Trophoblast cell (in vitro differentiated cells and primary cell): ENCODE measurements around the gene KRT84.
A peak's percentile ranks its signal among the peaks of the same experiment; 100 is the strongest.

Experiments used
- DNase-seq, 2 donors: peaks; one replicate each; pipeline ENCODE4 v3.0.0-alpha.2; 2016
- H2AFZ ChIP-seq: 2 replicates; pipeline ENCODE4 v1.6.1; 2013; ENCODE audit warnings: low read length, moderate library complexity, mild to moderate bottlenecking; ENCODE audit not compliant: insufficient read depth, poor library complexity
- H2AK5ac ChIP-seq: 2 replicates; pipeline ENCODE4 v1.6.1; 2013; ENCODE audit warnings: mild to moderate bottlenecking, low read length
- H2BK120ac ChIP-seq: 2 replicates; pipeline ENCODE4 v1.6.1; 2013; ENCODE audit warnings: low read length, mild to moderate bottlenecking, moderate library complexity; ENCODE audit not compliant: insufficient read depth, poor library complexity
- H2BK12ac ChIP-seq: 2 replicates; pipeline ENCODE4 v1.6.1; 2013; ENCODE audit warnings: mild to moderate bottlenecking, low read length, moderate library complexity
- H2BK5ac ChIP-seq: 2 replicates; pipeline ENCODE4 v1.6.1; 2013; ENCODE audit warnings: low read length, low read depth, moderate library complexity, mild to moderate bottlenecking; ENCODE audit not compliant: poor library complexity
- H3K14ac ChIP-seq: 2 replicates; pipeline ENCODE4 v1.6.1; 2013; ENCODE audit warnings: mild to moderate bottlenecking, low read length
- H3K18ac ChIP-seq: 2 replicates; pipeline ENCODE4 v1.6.1; 2013; ENCODE audit warnings: mild to moderate bottlenecking, low read length
- H3K23ac ChIP-seq: 2 replicates; pipeline ENCODE4 v1.6.1; 2013; ENCODE audit warnings: low read length
- H3K27ac ChIP-seq: 2 replicates; pipeline ENCODE4 v1.5.1; 2013; ENCODE audit warnings: low read depth, mild to moderate bottlenecking, inconsistent platforms, low read length, moderate library complexity
- H3K27me3 ChIP-seq: 2 replicates; pipeline ENCODE4 v1.6.1; 2013; ENCODE audit warnings: inconsistent platforms, mild to moderate bottlenecking, low read length, moderate library complexity; ENCODE audit not compliant: insufficient read depth
- H3K36me3 ChIP-seq, 2 experiments: 1 replicate in 1 of 2; 2 replicates in 1 of 2; pipeline ENCODE4 v1.6.1; 2013; ENCODE audit warnings: low read length in 2 of 2, mild to moderate bottlenecking in 2 of 2, moderate library complexity in 1 of 2; ENCODE audit not compliant: insufficient read depth in 2 of 2, control insufficient read depth in 1 of 2
- H3K4ac ChIP-seq: 2 replicates; pipeline ENCODE4 v1.6.1; 2013; ENCODE audit warnings: low read depth, mild to moderate bottlenecking, low read length, moderate library complexity
- H3K4me1 ChIP-seq, 2 experiments: 1 replicate in 1 of 2; 2 replicates in 1 of 2; pipeline ENCODE4 v1.6.1; 2013; ENCODE audit warnings: low read length in 2 of 2, mild to moderate bottlenecking in 2 of 2, moderate library complexity in 1 of 2; ENCODE audit not compliant: insufficient read depth in 2 of 2, control insufficient read depth in 1 of 2
- H3K4me2 ChIP-seq: 2 replicates; pipeline ENCODE4 v1.6.1; 2013; ENCODE audit warnings: inconsistent platforms, mild to moderate bottlenecking, low read length, moderate library complexity
- H3K4me3 ChIP-seq: 2 replicates; pipeline ENCODE4 v1.5.1; 2013; ENCODE audit warnings: mild to moderate bottlenecking, low read depth, low read length, inconsistent platforms
- H3K79me1 ChIP-seq: one replicate; pipeline ENCODE4 v1.6.1; 2013; ENCODE audit warnings: low read length
- H3K79me2 ChIP-seq: 2 replicates; pipeline ENCODE4 v1.6.1; 2013; ENCODE audit warnings: low read length, mild to moderate bottlenecking; ENCODE audit not compliant: control insufficient read depth, insufficient read depth, poor library complexity
- H3K9ac ChIP-seq: 2 replicates; pipeline ENCODE4 v1.6.1; 2013; ENCODE audit warnings: mild to moderate bottlenecking, low read length
- H3K9me3 ChIP-seq: 2 replicates; pipeline ENCODE4 v1.6.1; 2013; ENCODE audit warnings: low read depth, mild to moderate bottlenecking, control low read depth, inconsistent platforms, low read length; ENCODE audit not compliant: insufficient read depth
- H4K12ac ChIP-seq: 2 replicates; pipeline ENCODE4 v1.6.1; 2013; ENCODE audit warnings: low read depth, mild to moderate bottlenecking, low read length, moderate library complexity
- H4K8ac ChIP-seq: 2 replicates; pipeline ENCODE4 v1.6.1; 2013; ENCODE audit warnings: low read depth, mild to moderate bottlenecking, low read length, moderate library complexity
- H4K91ac ChIP-seq: one replicate; pipeline ENCODE4 v1.6.1; 2013; ENCODE audit warnings: low read depth, mild to moderate bottlenecking, low read length, moderate library complexity
- WGBS: extraction: QIAGEN DNeasy Blood & Tissue Kit; methylation state at CpG from one replicate; pipeline ENCODE4 v1.1.7; 2013; ENCODE audit warnings: missing lambda C conversion rate; ENCODE audit not compliant: insufficient read length, insufficient coverage; ENCODE audit errors: extremely low coverage; 5-methylcytosine and 5-hydroxymethylcytosine counted together

KRT84 gene

GRCh38 chr12:52333321-52333720, 52.1 kb downstream of the KRT84 start:
- Histone ChIP-seq H3K14ac (no peak overlapping the region), H3K4me3 (no peak overlapping the region), H3K79me1 (no peaks in the 10 kb centered on the region), H2AFZ (no peak overlapping the region), H3K27me3 (no peaks in the 10 kb centered on the region), H3K4me2 (no peak overlapping the region), H2BK120ac (no peak overlapping the region), H3K9me3 (peaks cover 3% of the 10 kb centered on the region), H2AK5ac (no peak overlapping the region), H3K4me1 (peaks cover 3 to 4% of the 10 kb centered on the region in 2 experiments), H2BK5ac (no peak overlapping the region), H4K91ac (no peak overlapping the region), H3K36me3 (no peaks in the 10 kb centered on the region), H2BK12ac (no peak overlapping the region), H3K18ac (no peak overlapping the region), H3K4ac (no peak overlapping the region), H3K23ac (no peak overlapping the region), H4K12ac (no peak overlapping the region), H3K27ac (no peak overlapping the region), H3K9ac (peak overlapping the region; percentile 59), H3K79me2 (no peaks in the 10 kb centered on the region), H4K8ac (no peak overlapping the region)
- DNase-seq = no peak
- no CpG with 5 or more reads among the region's 3 CpGs for WGBS

- Histone ChIP-seq H3K27ac (no peak overlapping the region), H2BK12ac (no peak overlapping the region), H3K18ac (no peak overlapping the region), H3K4me2 (no peak overlapping the region), H3K4me1 (peaks cover 0 to 4% of the 10 kb centered on the region in 2 experiments), H2BK120ac (no peak overlapping the region), H4K91ac (no peak overlapping the region), H3K9me3 (peaks cover 3% of the 10 kb centered on the region), H3K14ac (no peak overlapping the region), H2AFZ (no peak overlapping the region), H3K23ac (no peak overlapping the region), H2BK5ac (no peak overlapping the region), H3K27me3 (no peaks in the 10 kb centered on the region), H3K9ac (no peak overlapping the region), H3K36me3 (no peaks in the 10 kb centered on the region), H3K4me3 (no peak overlapping the region), H4K12ac (no peak overlapping the region), H2AK5ac (no peak overlapping the region), H3K4ac (no peak overlapping the region), H4K8ac (no peak overlapping the region), H3K79me1 (no peaks in the 10 kb centered on the region), H3K79me2 (no peaks in the 10 kb centered on the region)
- no peak for DNase-seq
- WGBS = no CpG with 5 or more reads among the region's 1 CpG
These were observed 53.1 kb downstream of the KRT84 start for GRCh38 chr12:52332381-52332780.

- no peak overlapping the region for H3K4me2 ChIP-seq
- no peak overlapping the region for H3K4ac ChIP-seq
- no peak overlapping the region for H2AFZ ChIP-seq
- no peaks in the 10 kb centered on the region for H3K27me3 ChIP-seq
- no peaks in the 10 kb centered on the region for H3K79me1 ChIP-seq
- no peak overlapping the region for H3K4me3 ChIP-seq
- no peak overlapping the region for H4K91ac ChIP-seq
- no peaks in the 10 kb centered on the region for H3K36me3 ChIP-seq
- H4K12ac ChIP-seq = no peak overlapping the region
- H2BK120ac ChIP-seq = no peak overlapping the region
- no peak overlapping the region for H3K14ac ChIP-seq
- no peak overlapping the region for H4K8ac ChIP-seq
- H2BK5ac ChIP-seq = no peak overlapping the region
- no peak overlapping the region for H2AK5ac ChIP-seq
- H3K23ac ChIP-seq = no peak overlapping the region
- H3K9me3 ChIP-seq = peaks cover 3% of the 10 kb centered on the region
- H3K9ac ChIP-seq = no peak overlapping the region
- DNase-seq = no peak
- WGBS = no CpG with 5 or more reads among the region's 3 CpGs
- no peak overlapping the region for H2BK12ac ChIP-seq
- no peak overlapping the region for H3K27ac ChIP-seq
- H3K18ac ChIP-seq = no peak overlapping the region
- no peaks in the 10 kb centered on the region for H3K79me2 ChIP-seq
- peaks cover 0 to 4% of the 10 kb centered on the region in 2 experiments for H3K4me1 ChIP-seq
These were observed 53.6 kb downstream of the KRT84 start for GRCh38 chr12:52331833-52332232.

GRCh38 chr12:52331039-52331438, 54.4 kb downstream of the KRT84 start:
- Histone ChIP-seq H3K18ac (no peak overlapping the region), H2AK5ac (no peak overlapping the region), H4K12ac (no peak overlapping the region), H3K4me3 (no peak overlapping the region), H3K4me2 (no peak overlapping the region), H2BK120ac (no peak overlapping the region), H3K4ac (no peak overlapping the region), H3K79me2 (no peaks in the 10 kb centered on the region), H2AFZ (no peak overlapping the region), H3K36me3 (no peaks in the 10 kb centered on the region), H3K27ac (no peak overlapping the region), H3K27me3 (no peaks in the 10 kb centered on the region), H2BK12ac (no peak overlapping the region), H4K91ac (no peak overlapping the region), H2BK5ac (no peak overlapping the region), H3K14ac (no peak overlapping the region), H3K9ac (no peak overlapping the region), H3K9me3 (peaks cover 3% of the 10 kb centered on the region), H4K8ac (no peak overlapping the region), H3K79me1 (no peaks in the 10 kb centered on the region), H3K23ac (no peak overlapping the region), H3K4me1 (peaks cover 0 to 4% of the 10 kb centered on the region in 2 experiments)
- WGBS = no CpG with 5 or more reads among the region's 1 CpG
- DNase-seq = no peak
